Glutamatergic neuron (in vitro differentiated cells): ENCODE data around the gene RB1. TPM values are rescaled to one million over a fixed set of nuclear protein-coding genes. Genes with fewer than 3 reads are reported as not detected.

ENCODE experiments used
- DNase-seq: peaks from one replicate; pipeline ENCODE4 v3.0.0; 2022
- H3K27ac Mint-ChIP-seq: one replicate; pipeline ENCODE4 v1.8.0; 2020; ENCODE audit warnings: mild to moderate bottlenecking, mixed read lengths, inconsistent platforms; ENCODE audit not compliant: unreplicated experiment
- H3K27me3 Mint-ChIP-seq: one replicate; pipeline ENCODE4 v1.8.0; 2020; ENCODE audit warnings: mild to moderate bottlenecking, moderate library complexity, mixed read lengths, inconsistent platforms; ENCODE audit not compliant: unreplicated experiment
- H3K36me3 Mint-ChIP-seq: one replicate; pipeline ENCODE4 v1.8.0; 2020; ENCODE audit warnings: mild to moderate bottlenecking, mixed read lengths, inconsistent platforms; ENCODE audit not compliant: unreplicated experiment
- H3K4me1 Mint-ChIP-seq: one replicate; pipeline ENCODE4 v1.8.0; 2020; ENCODE audit warnings: mild to moderate bottlenecking, low read depth, mixed read lengths, inconsistent platforms; ENCODE audit not compliant: unreplicated experiment
- H3K4me3 Mint-ChIP-seq: one replicate; pipeline ENCODE4 v1.8.0; 2020; ENCODE audit warnings: mild to moderate bottlenecking, mixed read lengths, inconsistent platforms; ENCODE audit not compliant: unreplicated experiment
- H3K9me3 Mint-ChIP-seq: one replicate; pipeline ENCODE4 v1.8.0; 2020; ENCODE audit warnings: mild to moderate bottlenecking, moderate library complexity, mixed read lengths, inconsistent platforms; ENCODE audit not compliant: unreplicated experiment
- CTCF ChIP-seq: fragments of 200-600 bp; sonication (generic); IDR thresholded peaks from one replicate; pipeline ENCODE4 v1.5.0; 2021; ENCODE audit not compliant: partially characterized antibody, unreplicated experiment
- total RNA-seq: library from RNA; stranded (reverse); fragmentation: NEBNext Ultra II Directional; extraction: Animal tissue kit (Norgen Biotek cat#: 25700); gene quantifications from one replicate; pipeline ENCODE4 v1.2.1, GENCODE V29; 2021; ENCODE audit not compliant: unreplicated experiment

The RB1 gene
- total RNA-seq, 1 donor from 2014 or later, result 50.3 TPM

- Mint-ChIP-seq H3K27me3 (no peaks in the 10 kb centered on the region), H3K9me3 (no peaks in the 10 kb centered on the region), H3K27ac (no peak overlapping the region), H3K4me1 (no peaks in the 10 kb centered on the region), H3K4me3 (no peak overlapping the region), H3K36me3 (no peaks in the 10 kb centered on the region)
- DNase-seq, result no peak
- no peak for TF ChIP-seq CTCF
These were observed 8.9 kb upstream of the RB1 start for GRCh38 chr13:48294653-48295052.

GRCh38 chr13:48295271-48295670 lies 8.3 kb upstream of the RB1 start:
- H3K27ac Mint-ChIP-seq, result no peak overlapping the region
- TF ChIP-seq CTCF, result no peak
- no peak overlapping the region for H3K4me3 Mint-ChIP-seq
- H3K27me3 Mint-ChIP-seq, result no peaks in the 10 kb centered on the region
- DNase-seq, result no peak
- H3K4me1 Mint-ChIP-seq, result no peaks in the 10 kb centered on the region
- H3K36me3 Mint-ChIP-seq, result no peaks in the 10 kb centered on the region
- H3K9me3 Mint-ChIP-seq, result no peaks in the 10 kb centered on the region

- no peak for DNase-seq
- H3K4me1 Mint-ChIP-seq, result no peaks in the 10 kb centered on the region
- no peak overlapping the region for H3K27ac Mint-ChIP-seq
- no peak overlapping the region for H3K4me3 Mint-ChIP-seq
- no peaks in the 10 kb centered on the region for H3K27me3 Mint-ChIP-seq
- no peak for TF ChIP-seq CTCF
- H3K36me3 Mint-ChIP-seq, result no peaks in the 10 kb centered on the region
- no peaks in the 10 kb centered on the region for H3K9me3 Mint-ChIP-seq
These were observed 7.0 kb upstream of the RB1 start for GRCh38 chr13:48296528-48296927.

GRCh38 chr13:48297131-48297786 lies 6.3 kb upstream of the RB1 start:
- no peak for DNase-seq
- H3K27me3 Mint-ChIP-seq, result no peaks in the 10 kb centered on the region
- no peak overlapping the region for H3K4me3 Mint-ChIP-seq
- H3K27ac Mint-ChIP-seq, result no peak overlapping the region
- no peak for TF ChIP-seq CTCF
- no peaks in the 10 kb centered on the region for H3K4me1 Mint-ChIP-seq
- no peaks in the 10 kb centered on the region for H3K36me3 Mint-ChIP-seq
- peaks cover under 1% of the 10 kb centered on the region for H3K9me3 Mint-ChIP-seq

- H3K9me3 Mint-ChIP-seq, result peaks cover 5% of the 10 kb centered on the region
- H3K4me1 Mint-ChIP-seq, result peaks cover 2% of the 10 kb centered on the region
- no peak for TF ChIP-seq CTCF
- peaks cover 2% of the 10 kb centered on the region for H3K27me3 Mint-ChIP-seq
- no peaks in the 10 kb centered on the region for H3K36me3 Mint-ChIP-seq
- H3K4me3 Mint-ChIP-seq, result no peak overlapping the region
- DNase-seq, result no peak
- no peak overlapping the region for H3K27ac Mint-ChIP-seq
These were observed 4.0 kb upstream of the RB1 start for GRCh38 chr13:48299591-48299990.
